Immature natural killer cell (primary cell): ENCODE measurements around the gene SKP1. TPM values are rescaled to one million over a fixed set of nuclear protein-coding genes. Genes with fewer than 3 reads are reported as not detected.

Source experiments
- DNase-seq, 3 donors: peaks; one replicate each; pipeline ENCODE4 v3.0.0; 2022; ENCODE audit warnings: mixed read lengths in 1 of 3
- H3K27ac Mint-ChIP-seq, 6 donors: one replicate each; pipeline ENCODE4 v1.8.0; 2020; ENCODE audit warnings: mixed read lengths in 6 of 6, mild to moderate bottlenecking in 5 of 6, inconsistent platforms in 4 of 6, moderate library complexity in 3 of 6
- H3K27me3 Mint-ChIP-seq, 3 donors: one replicate each; pipeline ENCODE4 v1.8.0; 2020 to 2021; ENCODE audit warnings: low read depth in 3 of 3, mild to moderate bottlenecking in 3 of 3, mixed read lengths in 3 of 3, moderate library complexity in 3 of 3, inconsistent platforms in 1 of 3
- H3K36me3 Mint-ChIP-seq, 3 donors: one replicate each; pipeline ENCODE4 v1.8.0; 2020; ENCODE audit warnings: mixed read lengths in 3 of 3, inconsistent platforms in 2 of 3, mild to moderate bottlenecking in 2 of 3
- H3K4me1 Mint-ChIP-seq, 2 donors: one replicate each; pipeline ENCODE4 v1.8.0; 2020; ENCODE audit warnings: inconsistent platforms in 2 of 2, mild to moderate bottlenecking in 2 of 2, mixed read lengths in 2 of 2, moderate library complexity in 1 of 2
- H3K4me3 Mint-ChIP-seq, 5 donors: one replicate each; pipeline ENCODE4 v1.8.0; 2020; ENCODE audit warnings: mild to moderate bottlenecking in 5 of 5, mixed read lengths in 5 of 5, inconsistent platforms in 3 of 5, moderate library complexity in 3 of 5
- H3K9me3 Mint-ChIP-seq, 6 donors: one replicate each; pipeline ENCODE4 v1.8.0; 2020; ENCODE audit warnings: mild to moderate bottlenecking in 6 of 6, mixed read lengths in 6 of 6, inconsistent platforms in 4 of 6, moderate library complexity in 3 of 6
- polyA plus RNA-seq, 3 donors: library from polyadenylated mRNA; unstranded; fragments of 300-500 nt; fragmentation: Illumina TruSeq; gene quantifications; one replicate each; pipeline ENCODE4 v1.2.3, GENCODE V29; 2021

The SKP1 gene
- polyA plus RNA-seq, 3 donors from 2014 or later, result 955 to 1,349 (median 1,131) TPM

DNA sequence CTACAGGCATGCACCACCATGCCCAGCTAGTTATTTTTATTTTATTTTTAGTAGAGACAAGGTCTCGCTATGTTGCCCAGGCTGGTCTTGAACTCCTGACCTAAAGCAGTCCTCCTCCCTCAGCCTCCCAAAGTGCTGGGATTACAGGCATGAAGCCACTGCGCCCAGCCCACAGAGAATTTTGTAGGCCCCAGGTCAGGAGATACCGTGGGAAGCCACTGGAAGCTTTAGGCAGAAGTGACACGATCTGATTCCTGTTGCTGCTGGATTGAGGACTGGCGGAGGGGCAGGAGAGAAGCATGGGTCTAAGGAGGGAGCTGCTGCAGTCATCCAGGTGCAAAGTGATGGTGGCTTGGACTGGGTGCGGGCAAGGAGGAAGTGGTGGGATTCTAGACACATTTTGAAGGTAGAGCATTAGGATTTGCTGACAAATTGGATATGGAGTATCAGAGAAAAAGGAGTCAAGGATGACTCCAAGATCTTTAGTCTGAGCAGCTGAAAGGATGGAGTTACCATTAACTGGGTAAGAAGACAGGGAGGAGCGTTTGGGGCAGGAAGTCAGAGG, 41.6 kb downstream of the SKP1 start:
- peaks cover 12 to 30% (median 15%) of the 10 kb centered on the region in 3 donors for H3K27me3 Mint-ChIP-seq
- no peak for DNase-seq
- H3K9me3 Mint-ChIP-seq, result no peaks in the 10 kb centered on the region
- H3K4me1 Mint-ChIP-seq, result peaks cover 90 to 91% of the 10 kb centered on the region in 2 donors
- H3K27ac Mint-ChIP-seq, result peak overlapping the region; percentile 76 to 89 (median 86)
- H3K4me3 Mint-ChIP-seq, result peak overlapping the region in 4 of 5 donors; percentile 11 to 42 (median 16)
- H3K36me3 Mint-ChIP-seq, result peaks cover 5 to 13% (median 13%) of the 10 kb centered on the region in 3 donors

DNA sequence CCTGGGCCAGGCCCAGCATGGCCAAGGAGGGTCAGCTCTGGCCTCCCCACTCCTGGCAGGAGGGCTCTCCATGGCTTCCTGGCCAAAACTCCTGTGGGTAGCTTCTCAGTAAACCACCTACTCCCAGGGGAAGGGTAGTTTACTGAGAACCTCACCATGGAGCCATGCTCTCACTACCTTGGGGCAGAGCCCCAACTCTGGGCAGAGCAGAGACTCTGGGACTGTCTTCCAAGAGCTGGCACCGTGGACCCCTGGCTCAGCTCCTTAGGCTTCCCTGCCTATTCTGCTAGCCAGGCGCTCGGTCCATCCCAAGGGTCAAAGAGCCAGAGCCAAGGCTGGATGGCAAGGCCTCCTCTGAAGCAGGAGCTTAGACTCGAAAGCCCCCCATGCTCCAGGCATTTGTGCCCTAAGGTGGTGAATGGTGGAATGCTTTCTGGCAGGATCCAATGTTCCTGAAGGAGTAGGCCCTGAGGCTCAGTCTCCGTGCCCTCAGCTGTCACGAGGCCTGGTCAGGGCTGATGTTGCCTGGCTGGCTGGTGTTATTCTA, 42.7 kb downstream of the SKP1 start:
- H3K4me1 Mint-ChIP-seq, result peaks cover 90 to 93% of the 10 kb centered on the region in 2 donors
- peak overlapping the region in 1 of 5 donors; percentile 17 for H3K4me3 Mint-ChIP-seq
- H3K36me3 Mint-ChIP-seq, result peaks cover 5 to 13% (median 13%) of the 10 kb centered on the region in 3 donors
- DNase-seq, result no peak
- H3K27ac Mint-ChIP-seq, result peak overlapping the region; percentile 17 to 98 (median 96)
- peaks cover 12 to 30% (median 17%) of the 10 kb centered on the region in 3 donors for H3K27me3 Mint-ChIP-seq
- no peaks in the 10 kb centered on the region for H3K9me3 Mint-ChIP-seq

DNA sequence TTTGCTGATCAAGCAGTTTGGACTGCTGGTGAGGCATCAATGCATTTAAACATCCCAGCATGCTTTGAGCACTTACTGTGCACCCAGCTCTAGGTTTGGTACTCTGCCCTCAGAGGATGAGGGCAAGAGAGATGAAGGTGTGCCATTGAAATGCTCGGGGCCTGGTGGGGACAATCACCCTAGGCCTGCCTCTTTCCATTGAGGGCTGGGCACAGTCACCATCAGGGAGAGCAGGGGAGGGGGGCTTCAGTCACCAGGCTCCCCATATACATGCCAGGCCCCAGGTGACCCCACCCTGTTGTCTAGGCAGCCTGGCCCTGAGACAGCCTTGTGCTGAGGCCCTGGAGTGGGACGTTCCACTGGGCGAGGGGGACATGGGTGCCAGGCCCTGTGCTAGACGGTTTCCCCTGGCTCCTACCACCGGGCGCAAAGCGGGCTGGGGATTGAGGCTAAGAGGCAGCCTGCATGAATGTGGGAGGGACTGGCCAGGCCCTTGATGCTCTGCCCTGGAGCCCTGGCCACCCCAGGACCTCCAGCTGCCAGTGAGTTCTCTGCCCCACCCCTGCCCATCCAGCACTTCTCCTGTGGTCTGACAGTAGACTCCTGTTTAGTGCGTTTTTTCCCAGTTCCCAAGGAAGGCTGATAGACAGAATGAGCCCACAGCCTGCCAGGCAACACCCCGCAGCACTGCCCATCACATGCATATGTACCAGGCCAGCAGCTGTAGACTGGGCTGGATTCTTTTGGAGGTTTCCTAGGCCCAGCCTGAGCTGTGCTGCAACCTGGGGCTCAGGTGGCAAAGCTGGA, 43.4 kb downstream of the SKP1 start:
- peak overlapping the region; percentile 67 to 81 (median 77) for H3K4me3 Mint-ChIP-seq
- peaks cover 5 to 13% (median 13%) of the 10 kb centered on the region in 3 donors for H3K36me3 Mint-ChIP-seq
- peak overlapping the region; percentile 93 to 98 (median 97) for H3K27ac Mint-ChIP-seq
- no peaks in the 10 kb centered on the region for H3K9me3 Mint-ChIP-seq
- no peak for DNase-seq
- peaks cover 93 to 96% of the 10 kb centered on the region in 2 donors for H3K4me1 Mint-ChIP-seq
- peaks cover 12 to 27% (median 17%) of the 10 kb centered on the region in 3 donors for H3K27me3 Mint-ChIP-seq

DNA sequence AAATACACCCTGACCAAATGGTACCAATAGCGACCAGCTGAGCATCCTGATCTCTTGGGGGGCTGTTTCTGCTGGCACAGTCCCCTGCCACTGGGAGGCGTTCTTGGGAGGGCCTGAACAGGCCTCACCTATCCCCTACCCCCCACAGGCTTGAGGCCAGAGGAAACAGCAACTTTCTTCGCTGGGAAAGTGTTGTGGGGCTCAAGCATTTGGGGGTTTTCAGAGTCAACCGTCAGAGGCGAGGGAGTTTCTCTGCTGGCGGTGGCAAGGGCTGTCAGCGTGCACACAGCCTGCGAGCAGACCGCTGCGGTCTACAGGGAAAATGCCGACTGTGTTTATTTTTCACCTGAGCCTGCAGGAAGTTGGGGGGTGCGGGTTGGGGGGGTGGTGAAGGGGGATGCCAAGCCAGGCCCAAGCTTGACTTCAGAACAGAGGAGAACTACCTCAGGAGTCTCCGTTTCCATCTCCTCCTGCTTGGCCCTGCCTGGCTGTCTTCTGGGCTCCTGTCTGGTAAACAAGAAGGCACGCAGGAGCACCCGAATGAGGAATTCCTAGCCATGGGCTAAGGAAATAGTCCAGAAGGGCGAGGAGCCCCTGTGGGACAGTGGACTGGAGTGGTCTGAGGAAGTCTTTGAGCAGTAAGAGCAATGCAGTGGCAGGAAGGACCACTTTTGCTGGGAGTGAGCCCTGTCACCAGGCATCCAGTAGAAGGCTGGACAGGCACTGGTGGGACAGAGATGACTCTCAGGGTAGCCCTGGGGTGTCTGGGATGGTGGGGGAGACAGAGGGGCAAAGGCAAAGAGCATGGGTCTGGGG, 44.2 kb downstream of the SKP1 start:
- H3K27me3 Mint-ChIP-seq, result peaks cover 12 to 28% (median 17%) of the 10 kb centered on the region in 3 donors
- DNase-seq, result peak; percentile 88 to 89 (median 89)
- H3K9me3 Mint-ChIP-seq, result no peaks in the 10 kb centered on the region
- H3K27ac Mint-ChIP-seq, result peak overlapping the region; percentile 93 to 98 (median 97)
- peaks cover 93 to 96% of the 10 kb centered on the region in 2 donors for H3K4me1 Mint-ChIP-seq
- H3K36me3 Mint-ChIP-seq, result peaks cover 5 to 13% (median 13%) of the 10 kb centered on the region in 3 donors
- peak overlapping the region; percentile 67 to 81 (median 77) for H3K4me3 Mint-ChIP-seq

DNA sequence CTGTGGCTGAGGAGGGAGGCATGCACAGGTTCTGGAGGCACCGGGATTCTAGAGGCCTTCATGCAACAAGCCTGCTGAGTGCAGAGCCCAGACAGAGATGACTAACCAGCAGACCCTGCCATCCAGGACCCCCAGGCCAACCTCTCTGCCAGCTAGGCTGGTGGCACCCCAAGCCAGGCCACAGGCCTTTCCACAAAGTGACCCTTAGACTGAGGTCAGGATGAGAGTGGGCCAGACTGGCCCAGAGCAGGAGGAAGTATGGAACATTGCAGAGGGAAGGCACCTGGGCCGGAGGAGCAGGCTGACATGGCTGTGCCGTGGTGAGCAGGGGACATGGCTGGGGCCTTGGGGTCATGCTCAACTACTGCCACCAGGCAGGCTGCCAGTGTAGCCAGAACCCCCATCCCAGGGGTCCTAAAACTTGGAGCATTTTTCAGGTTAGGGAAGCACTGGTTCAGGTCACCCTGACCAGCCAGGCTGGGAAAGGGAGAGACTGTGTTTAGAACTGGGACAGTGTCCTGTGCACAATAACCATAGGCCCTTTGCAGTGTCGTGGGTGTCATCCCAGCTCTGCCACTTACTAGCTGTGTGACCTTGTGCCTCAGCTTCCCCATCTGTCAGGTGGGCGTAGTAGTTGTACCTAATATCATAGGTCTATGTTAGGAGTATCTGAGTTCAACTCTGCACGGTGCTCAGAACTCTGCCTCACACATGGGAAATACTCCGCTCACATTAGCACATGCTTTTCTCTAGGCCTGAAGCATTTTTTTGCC, 45.0 kb downstream of the SKP1 start:
- DNase-seq, result no peak
- Mint-ChIP-seq H3K36me3 (peaks cover 5 to 13% (median 13%) of the 10 kb centered on the region in 3 donors), H3K27me3 (peaks cover 12 to 29% (median 15%) of the 10 kb centered on the region in 3 donors), H3K9me3 (no peaks in the 10 kb centered on the region), H3K27ac (peak overlapping the region; percentile 93 to 98 (median 97)), H3K4me3 (peak overlapping the region; percentile 67 to 83 (median 77)), H3K4me1 (peaks cover 91 to 95% of the 10 kb centered on the region in 2 donors)

DNA sequence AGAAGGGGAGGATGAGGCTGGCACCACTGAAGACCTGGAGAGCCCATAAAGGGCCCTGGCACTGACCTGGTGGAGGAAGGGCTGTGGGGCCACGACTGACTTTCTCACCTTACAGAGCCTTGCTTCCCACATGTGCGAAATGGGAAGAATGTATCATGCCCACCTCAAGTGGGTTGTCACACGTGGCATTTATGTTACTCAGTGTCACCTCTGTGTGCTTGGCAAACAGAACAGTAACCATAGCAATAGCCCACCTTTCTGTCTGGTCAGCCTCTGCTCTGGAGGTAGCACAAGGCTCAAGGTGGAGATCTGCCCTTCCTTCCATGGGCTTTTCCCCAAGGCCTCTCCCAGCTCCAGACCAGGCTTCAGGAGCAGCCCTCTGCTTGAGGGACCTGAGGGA, 45.6 kb downstream of the SKP1 start:
- Mint-ChIP-seq H3K9me3 (no peaks in the 10 kb centered on the region), H3K4me3 (peak overlapping the region; percentile 51 to 83 (median 74)), H3K27ac (peak overlapping the region; percentile 93 to 98 (median 97)), H3K27me3 (peaks cover 12 to 29% (median 15%) of the 10 kb centered on the region in 3 donors), H3K36me3 (peaks cover 5 to 13% (median 13%) of the 10 kb centered on the region in 3 donors), H3K4me1 (peaks cover 91 to 93% of the 10 kb centered on the region in 2 donors)
- DNase-seq, result peak; percentile 53 to 64 (median 56)

DNA sequence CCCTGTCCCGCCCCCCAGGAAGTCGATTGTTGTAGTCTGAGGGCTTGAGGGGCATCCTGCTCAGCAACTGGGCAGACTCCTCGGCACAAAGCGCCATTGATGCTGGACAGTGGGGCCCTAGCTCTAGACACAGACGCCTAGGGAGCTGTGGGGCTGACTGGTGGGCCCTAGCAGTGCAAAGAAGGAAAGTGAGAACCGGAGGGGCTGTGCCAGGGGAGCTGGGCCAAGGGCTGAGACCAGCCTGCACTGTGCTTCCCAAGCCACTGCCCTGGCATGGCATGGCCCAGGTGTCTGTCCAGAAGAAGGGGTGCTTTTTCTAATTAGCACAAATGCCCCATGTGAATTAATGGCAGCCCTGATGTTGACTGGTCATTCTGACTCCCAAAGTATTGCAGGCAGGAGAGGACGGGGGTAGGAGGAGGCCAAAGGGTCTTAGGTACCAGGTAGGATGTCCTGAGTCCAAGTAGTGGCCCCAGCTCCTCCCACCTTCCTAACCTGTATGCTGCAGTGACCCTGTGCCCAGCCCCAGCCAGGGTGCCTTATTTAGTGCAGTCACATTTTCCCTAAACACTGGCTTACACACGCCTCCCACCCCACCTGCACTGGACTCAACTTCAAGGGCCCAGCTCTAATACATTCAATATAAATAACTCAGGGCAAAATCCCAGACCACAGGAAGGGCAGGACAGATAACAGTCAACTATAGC, 46.4 kb downstream of the SKP1 start:
- Mint-ChIP-seq H3K4me1 (peaks cover 91 to 93% of the 10 kb centered on the region in 2 donors), H3K36me3 (peaks cover 0 to 9% (median 6%) of the 10 kb centered on the region in 3 donors)

DNA sequence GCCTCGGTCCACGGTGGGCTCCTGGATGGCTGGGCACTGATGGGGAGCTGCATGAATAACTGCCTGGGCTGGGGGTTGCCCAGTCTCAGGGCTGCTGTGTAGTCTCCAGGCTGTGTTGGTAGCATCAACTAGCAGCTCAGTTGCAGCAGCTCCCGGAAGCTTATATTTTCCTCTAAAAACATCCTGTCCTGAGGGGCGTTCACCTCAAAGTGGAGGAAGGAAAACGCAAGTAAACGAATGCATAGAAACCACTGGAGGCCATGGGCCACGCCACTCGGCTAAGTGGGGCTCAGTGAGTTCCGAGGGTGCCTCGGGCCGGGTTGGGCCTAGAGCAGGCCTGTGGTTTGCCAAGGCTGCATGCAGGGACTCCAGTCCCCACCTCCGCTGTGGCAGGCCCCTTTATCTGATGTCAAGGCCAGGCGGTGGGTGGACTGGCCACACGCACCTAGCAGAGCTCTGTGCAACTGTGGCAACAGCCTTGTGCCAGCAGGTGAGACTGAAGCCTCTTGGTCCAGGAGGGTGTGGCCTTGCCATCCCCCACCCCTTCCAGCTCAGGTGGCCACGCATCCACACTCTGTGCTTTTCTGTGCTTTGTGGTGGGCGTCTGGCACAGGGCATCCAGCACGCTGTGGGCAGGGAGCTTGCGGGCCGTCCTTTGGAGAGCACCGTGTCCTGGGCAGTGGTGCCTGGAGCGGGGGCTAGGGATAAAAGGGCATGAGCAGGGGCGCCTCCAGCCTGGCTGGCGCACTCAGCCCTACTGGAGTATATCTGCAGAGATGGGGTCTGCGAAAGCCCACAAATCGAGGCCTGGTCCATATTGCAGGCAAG, 47.1 kb downstream of the SKP1 start:
- Mint-ChIP-seq H3K4me3 (peak overlapping the region; percentile 48 to 77 (median 67)), H3K27me3 (peaks cover 12 to 22% (median 18%) of the 10 kb centered on the region in 3 donors), H3K27ac (peak overlapping the region; percentile 93 to 98 (median 97)), H3K36me3 (peaks cover 0 to 7% (median 4%) of the 10 kb centered on the region in 3 donors), H3K4me1 (peaks cover 93 to 94% of the 10 kb centered on the region in 2 donors), H3K9me3 (no peaks in the 10 kb centered on the region)
- peak; percentile 49 to 53 (median 52) for DNase-seq

More for the DNA sequence above, 46.4 kb downstream of the SKP1 start:
- Mint-ChIP-seq H3K27ac (peak overlapping the region; percentile 93 to 98 (median 97)), H3K4me3 (peak overlapping the region; percentile 51 to 83 (median 74)), H3K9me3 (no peaks in the 10 kb centered on the region), H3K27me3 (peaks cover 12 to 26% (median 15%) of the 10 kb centered on the region in 3 donors)
- DNase-seq, result no peak

DNA sequence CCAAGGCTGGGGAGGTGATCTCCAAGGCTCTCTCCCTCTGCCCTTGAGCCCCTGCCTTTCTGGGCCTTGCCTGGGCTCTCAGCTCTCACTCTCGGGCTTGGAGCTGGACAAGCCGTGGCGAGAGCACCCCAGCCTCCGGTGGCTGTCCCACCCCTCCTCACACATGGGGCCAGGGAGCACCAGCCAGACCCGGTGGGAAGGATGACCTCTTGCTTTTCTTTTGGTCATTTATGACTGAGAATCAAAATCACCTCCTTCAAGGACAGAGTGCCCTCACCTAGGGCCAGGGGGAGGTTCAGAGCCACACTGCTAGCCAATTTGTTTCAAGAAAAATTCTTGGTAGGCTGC, 48.1 kb downstream of the SKP1 start:
- H3K36me3 Mint-ChIP-seq, result peaks cover 0 to 9% (median 4%) of the 10 kb centered on the region in 3 donors
- no peaks in the 10 kb centered on the region for H3K9me3 Mint-ChIP-seq
- H3K4me3 Mint-ChIP-seq, result peak overlapping the region in 4 of 5 donors; percentile 39 to 77 (median 58)
- H3K27ac Mint-ChIP-seq, result peak overlapping the region; percentile 93 to 98 (median 97)
- H3K4me1 Mint-ChIP-seq, result peaks cover 96 to 98% of the 10 kb centered on the region in 2 donors
- H3K27me3 Mint-ChIP-seq, result peaks cover 12 to 22% (median 18%) of the 10 kb centered on the region in 3 donors
- DNase-seq, result no peak

DNA sequence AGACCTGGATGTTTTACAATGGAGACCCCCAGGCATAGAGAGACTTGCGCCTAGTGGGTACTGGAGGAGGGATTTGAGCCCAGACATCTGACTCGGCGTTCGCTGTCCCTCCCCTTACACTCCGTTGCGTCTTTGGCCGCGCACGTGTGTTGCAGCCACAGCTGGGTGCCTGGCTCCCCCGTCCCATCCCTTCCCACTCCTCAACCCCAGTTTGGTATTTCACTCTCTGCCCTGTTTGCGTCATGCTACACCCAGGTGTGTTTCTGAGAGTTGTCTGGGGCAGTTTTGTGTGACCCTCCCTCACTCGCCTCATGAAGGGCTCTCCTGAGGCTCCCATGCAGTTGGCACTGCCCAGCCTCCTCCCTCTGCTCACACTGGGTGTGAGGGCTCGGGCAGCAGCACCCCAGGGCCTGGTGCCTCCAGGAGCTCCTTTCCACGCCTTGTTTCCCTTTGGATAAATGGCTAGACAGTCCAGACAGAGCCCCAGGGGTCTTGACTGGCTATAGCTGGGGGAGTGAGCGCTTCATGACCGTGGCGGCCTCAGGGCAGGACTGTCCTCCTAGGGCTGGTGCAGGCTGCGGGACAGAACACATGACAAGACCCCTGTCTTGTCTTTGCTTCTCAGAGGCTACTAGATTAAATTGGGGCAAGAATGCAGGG, 48.6 kb downstream of the SKP1 start:
- Mint-ChIP-seq H3K27me3 (peaks cover 12 to 22% (median 18%) of the 10 kb centered on the region in 3 donors), H3K9me3 (no peaks in the 10 kb centered on the region), H3K4me1 (peaks cover 96 to 98% of the 10 kb centered on the region in 2 donors), H3K36me3 (peaks cover 0 to 13% (median 4%) of the 10 kb centered on the region in 3 donors), H3K4me3 (peak overlapping the region in 2 of 5 donors; percentile 17 to 38), H3K27ac (peak overlapping the region; percentile 20 to 98 (median 94))
- DNase-seq, result no peak

DNA sequence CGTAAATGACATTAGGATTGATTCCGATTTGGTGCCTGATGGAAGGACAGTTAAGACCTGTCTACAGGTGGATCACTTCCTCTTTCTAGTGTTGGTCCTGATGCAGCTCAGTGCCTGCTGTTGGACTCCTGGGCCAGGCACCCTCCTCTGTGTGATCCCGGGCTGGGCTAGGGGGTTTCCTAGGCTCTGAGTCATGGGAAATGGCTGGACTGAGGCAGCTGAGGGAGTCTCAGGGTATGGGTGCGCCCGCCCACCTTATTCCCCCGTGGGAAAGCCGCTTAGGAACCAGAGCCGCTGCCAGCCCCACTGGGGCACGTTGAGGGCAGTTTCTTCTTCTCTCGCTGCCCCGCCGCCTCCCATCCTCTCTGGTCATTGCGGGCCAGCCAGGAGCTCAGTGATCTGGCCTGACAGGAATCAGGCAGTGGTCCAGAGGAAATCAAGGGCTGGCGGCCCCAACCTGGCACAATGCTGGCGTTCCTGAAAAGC, 49.3 kb downstream of the SKP1 start:
- Mint-ChIP-seq H3K4me3 (peak overlapping the region in 2 of 5 donors; percentile 21 to 38), H3K27ac (peak overlapping the region; percentile 20 to 98 (median 94)), H3K36me3 (peaks cover 0 to 13% (median 0%) of the 10 kb centered on the region in 3 donors)

More for the DNA sequence above, 49.3 kb downstream of the SKP1 start:
- Mint-ChIP-seq H3K9me3 (no peaks in the 10 kb centered on the region), H3K27me3 (peaks cover 12 to 18% (median 12%) of the 10 kb centered on the region in 3 donors), H3K4me1 (peaks cover 96 to 98% of the 10 kb centered on the region in 2 donors)
- no peak for DNase-seq
